GM12801 (cell line): ENCODE data around the gene C1orf226.

Experiments used
- TF ChIP-seq, protein P1 (sequence below): IDR thresholded peaks from one replicate; pipeline ENCODE4 v1.5.1; 2011; ENCODE audit warnings: control low read depth; ENCODE audit not compliant: insufficient read length; ENCODE audit errors: extremely low read depth

C1orf226 gene

GRCh38 chr1:162417650-162418049, 36.1 kb downstream of the C1orf226 start:
- TF ChIP-seq, protein P1, sequence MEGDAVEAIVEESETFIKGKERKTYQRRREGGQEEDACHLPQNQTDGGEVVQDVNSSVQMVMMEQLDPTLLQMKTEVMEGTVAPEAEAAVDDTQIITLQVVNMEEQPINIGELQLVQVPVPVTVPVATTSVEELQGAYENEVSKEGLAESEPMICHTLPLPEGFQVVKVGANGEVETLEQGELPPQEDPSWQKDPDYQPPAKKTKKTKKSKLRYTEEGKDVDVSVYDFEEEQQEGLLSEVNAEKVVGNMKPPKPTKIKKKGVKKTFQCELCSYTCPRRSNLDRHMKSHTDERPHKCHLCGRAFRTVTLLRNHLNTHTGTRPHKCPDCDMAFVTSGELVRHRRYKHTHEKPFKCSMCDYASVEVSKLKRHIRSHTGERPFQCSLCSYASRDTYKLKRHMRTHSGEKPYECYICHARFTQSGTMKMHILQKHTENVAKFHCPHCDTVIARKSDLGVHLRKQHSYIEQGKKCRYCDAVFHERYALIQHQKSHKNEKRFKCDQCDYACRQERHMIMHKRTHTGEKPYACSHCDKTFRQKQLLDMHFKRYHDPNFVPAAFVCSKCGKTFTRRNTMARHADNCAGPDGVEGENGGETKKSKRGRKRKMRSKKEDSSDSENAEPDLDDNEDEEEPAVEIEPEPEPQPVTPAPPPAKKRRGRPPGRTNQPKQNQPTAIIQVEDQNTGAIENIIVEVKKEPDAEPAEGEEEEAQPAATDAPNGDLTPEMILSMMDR = no peak

DNA sequence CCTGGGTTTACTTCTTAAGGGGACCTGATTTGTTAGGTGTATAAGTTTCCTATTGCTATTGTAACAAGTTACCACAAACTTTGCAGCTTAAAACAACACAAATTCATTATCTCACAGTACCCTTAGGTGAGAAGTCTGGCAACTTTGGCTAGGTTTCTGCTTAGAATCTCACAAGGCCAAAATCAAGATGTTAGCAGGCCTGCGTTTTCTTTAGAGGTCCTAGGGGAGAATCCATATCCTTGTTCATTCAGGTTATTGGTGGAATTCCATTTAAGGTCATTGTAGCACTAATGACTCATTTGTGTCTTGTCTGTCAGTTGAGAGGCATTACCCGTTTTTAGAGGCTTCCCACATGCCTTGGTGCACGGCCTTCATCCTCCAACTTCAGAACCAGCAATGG, 38.6 kb downstream of the C1orf226 start:
- TF ChIP-seq, protein P1 = no peak

- TF ChIP-seq, protein P1 = no peak
Observed at GRCh38 chr1:162421258-162422164, 40.0 kb downstream of the C1orf226 start.

- TF ChIP-seq, protein P1 = no peak
Observed at GRCh38 chr1:162422662-162423375, 41.3 kb downstream of the C1orf226 start.

DNA sequence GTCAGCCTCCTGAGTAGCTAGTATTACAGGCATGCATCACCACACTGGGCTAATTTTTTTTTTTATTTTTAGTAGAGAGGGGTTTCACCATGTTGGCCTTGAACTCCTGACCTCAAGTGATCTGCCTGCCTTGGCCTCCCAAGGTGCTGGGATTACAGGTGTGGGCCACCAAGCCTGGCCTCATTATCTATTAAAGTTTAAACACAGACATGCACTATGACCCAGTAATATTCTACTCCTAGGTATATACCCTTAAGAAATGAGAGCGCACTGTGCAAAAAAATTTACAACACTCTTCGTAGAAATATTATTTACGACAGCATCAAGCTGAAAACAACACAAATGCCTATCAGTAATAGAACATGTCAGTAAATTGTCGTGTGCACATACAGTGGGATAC, 49.1 kb downstream of the C1orf226 start:
- TF ChIP-seq, protein P1 = no peak
